HepG2 (cell line): ENCODE data around the gene ZDHHC7. TPM values are rescaled to one million over a fixed set of nuclear protein-coding genes. Genes with fewer than 3 reads are reported as not detected.

ENCODE experiments used
- BORCS8-MEF2B ChIP-seq: sonication (generic); formaldehyde crosslinking; IDR thresholded peaks from 2 replicates; pipeline ENCODE4 v1.8.0; 2022; ENCODE audit warnings: mild to moderate bottlenecking, missing genetic modification reagents
- FOXJ3 ChIP-seq: sonication (generic); formaldehyde crosslinking; IDR thresholded peaks from 2 replicates; pipeline ENCODE4 v1.4.0; 2020; ENCODE audit warnings: missing genetic modification reagents, mild to moderate bottlenecking, borderline replicate concordance
- GPBP1L1 ChIP-seq: sonication (generic); formaldehyde crosslinking; IDR thresholded peaks from 2 replicates; pipeline ENCODE4 v1.5.0; 2020; ENCODE audit warnings: mild to moderate bottlenecking, missing genetic modification reagents
- JDP2 ChIP-seq: sonication (generic); formaldehyde crosslinking; IDR thresholded peaks from 2 replicates; pipeline ENCODE4 v1.8.1; 2022; ENCODE audit warnings: missing genetic modification reagents, borderline replicate concordance
- KDM2A ChIP-seq: sonication (generic); formaldehyde crosslinking; IDR thresholded peaks from 2 replicates; pipeline ENCODE4 v1.4.0; 2020; ENCODE audit warnings: low read depth, missing genetic modification reagents, borderline replicate concordance
- KDM4B ChIP-seq: sonication (generic); formaldehyde crosslinking; IDR thresholded peaks from 2 replicates; pipeline ENCODE4 v1.4.0; 2020; ENCODE audit warnings: missing genetic modification reagents
- MTA3 ChIP-seq: sonication (generic); formaldehyde crosslinking; IDR thresholded peaks from 2 replicates; pipeline ENCODE4 v1.4.0; 2020; ENCODE audit warnings: missing genetic modification reagents
- MXD1 ChIP-seq: sonication (generic); formaldehyde crosslinking; IDR thresholded peaks from 2 replicates; pipeline ENCODE4 v1.4.0; 2020; ENCODE audit warnings: mild to moderate bottlenecking, missing genetic modification reagents
- PHB2 ChIP-seq: fragments of 450-650 bp; IDR thresholded peaks from 2 replicates; pipeline ENCODE4 v1.6.1; 2018; ENCODE audit not compliant: partially characterized antibody
- PHF8 ChIP-seq: sonication (generic); formaldehyde crosslinking; IDR thresholded peaks from 2 replicates; pipeline ENCODE4 v1.5.0; 2020; ENCODE audit warnings: missing genetic modification reagents
- PITX1 ChIP-seq: sonication (generic); formaldehyde crosslinking; IDR thresholded peaks from 2 replicates; pipeline ENCODE4 v1.5.1; 2020; ENCODE audit warnings: mild to moderate bottlenecking, missing genetic modification reagents
- POGZ ChIP-seq: sonication (generic); formaldehyde crosslinking; IDR thresholded peaks from 2 replicates; pipeline ENCODE4 v1.4.0; 2020; ENCODE audit warnings: mild to moderate bottlenecking, missing genetic modification reagents
- PTBP1 ChIP-seq: fragments of 200-400 bp; formaldehyde crosslinking; IDR thresholded peaks from 2 replicates; pipeline ENCODE4 v1.6.1; 2018; ENCODE audit warnings: low read length, low read depth; ENCODE audit not compliant: poor library complexity, severe bottlenecking
- RAD21 ChIP-seq: fragments of 450-650 bp; formaldehyde crosslinking; IDR thresholded peaks from 2 replicates; pipeline ENCODE4 v1.5.0; 2020; ENCODE audit warnings: mild to moderate bottlenecking
- SALL1 ChIP-seq: sonication (generic); formaldehyde crosslinking; IDR thresholded peaks from 2 replicates; pipeline ENCODE4 v1.8.0; 2022; ENCODE audit warnings: mild to moderate bottlenecking, missing genetic modification reagents
- SMAD3 ChIP-seq: sonication (generic); formaldehyde crosslinking; IDR thresholded peaks from 2 replicates; pipeline ENCODE4 v1.4.0; 2020; ENCODE audit warnings: missing genetic modification reagents
- SOX5 ChIP-seq: IDR thresholded peaks from 2 replicates; pipeline ENCODE4 v1.6.1; 2016; ENCODE audit warnings: borderline replicate concordance
- TEAD3 ChIP-seq: optimal IDR thresholded peaks from 2 replicates; pipeline ENCODE3; 2016; ENCODE audit warnings: borderline replicate concordance
- ZBTB26 ChIP-seq: IDR thresholded peaks from 2 replicates; pipeline ENCODE4 v1.6.1; 2016; ENCODE audit warnings: missing compliant biosample characterization, missing genetic modification reagents, borderline replicate concordance
- ZBTB4 ChIP-seq: sonication (generic); formaldehyde crosslinking; IDR thresholded peaks from 2 replicates; pipeline ENCODE4 v1.4.0; 2020; ENCODE audit warnings: missing genetic modification reagents, mild to moderate bottlenecking, borderline replicate concordance
- ZFY ChIP-seq: sonication (generic); formaldehyde crosslinking; IDR thresholded peaks from 2 replicates; pipeline ENCODE4 v1.4.0; 2020; ENCODE audit warnings: missing genetic modification reagents
- ZNF639 ChIP-seq: conservative IDR thresholded peaks from 2 replicates; pipeline ENCODE4 v1.6.1; 2018; ENCODE audit warnings: missing genetic modification reagents
- polyA plus RNA-seq, 8 experiments: library from polyadenylated mRNA; depleted of rRNA in 3 of 8; stranded (reverse) in 7 of 8; unstranded in 1 of 8; fragments of >200 nt; fragmentation: Illumina TruSeq in 4 of 8; extraction: Trizol in 4 of 8; gene quantifications; 2 replicates each; pipeline versions ENCODE4 v1.2.1 to v1.2.3, GENCODE V29; 2011 to 2016; ENCODE audit warnings: low read depth in 4 of 8, missing spikeins in 1 of 8, mixed read lengths in 1 of 8; ENCODE audit not compliant: insufficient read depth in 1 of 8
- total RNA-seq, 5 experiments: library from RNA; depleted of rRNA; stranded (reverse); fragments of >200 nt; fragmentation: Illumina TruSeq; extraction: Trizol; gene quantifications; 2 replicates each; pipeline ENCODE4 v1.2.3, GENCODE V29; 2016; ENCODE audit warnings: low read depth in 1 of 5

ZDHHC7 gene
- total and polyA plus RNA-seq, 2 of the 13 experiments (the other 11 are each of a cell fraction or from before 2014, with no cell fraction given): 46.8 to 67.6 TPM

GRCh38 chr16:85046931-85047866 is 35.9 kb upstream of the ZDHHC7 start (continued):
- TF ChIP-seq MXD1 (no peak), PHF8 (CRISPR knock-in tag) (no peak), PHB2 (no peak), ZBTB26 (CRISPR knock-in tag) (0 out of 2 replicates have a peak, but pooled peaks have one; percentile 18), SOX5 (CRISPR knock-in tag) (no peak), ZBTB4 (CRISPR knock-in tag) (no peak), ZNF639 (0 out of 2 replicates have a peak, but pooled peaks have one; percentile 23), TEAD3 (CRISPR knock-in tag) (no peak), SALL1 (CRISPR knock-in tag) (peak; percentile 55; the same call in 1 of the 2 replicates), RAD21 (CRISPR knock-in tag) (no peak), JDP2 (CRISPR knock-in tag) (no peak), BORCS8-MEF2B (CRISPR knock-in tag) (peak; percentile 57; the same call in 1 of the 2 replicates), PITX1 (CRISPR knock-in tag) (0 out of 2 replicates have a peak, but pooled peaks have one; percentile 30), ZFY (CRISPR knock-in tag) (peak; percentile 45; the same call in 1 of the 2 replicates), GPBP1L1 (CRISPR knock-in tag) (no peak), POGZ (CRISPR knock-in tag) (no peak), MTA3 (CRISPR knock-in tag) (no peak), KDM4B (no peak), KDM2A (CRISPR knock-in tag) (peak; percentile 51; the same call in 1 of the 2 replicates), SMAD3 (CRISPR knock-in tag) (no peak), PTBP1 (no peak), FOXJ3 (CRISPR knock-in tag) (peak; percentile 49; the same call in 1 of the 2 replicates)
